ENCODE data around the gene FAM240B.

- no peak for TF ChIP-seq JUND (IDR thresholded peaks at IDR 0.05; ENCODE audit: low read depth, low read length)
- TF ChIP-seq FOXK2 (IDR thresholded peaks at IDR 0.05): no peak
- TF ChIP-seq EP300 (IDR thresholded peaks at IDR 0.05; ENCODE audit: borderline replicate concordance in 1 of 2, control insufficient read depth in 1 of 2, low read depth in 2 of 2, low read length in 2 of 2): no peak
- no peak for TF ChIP-seq TAF1 (IDR thresholded peaks at IDR 0.05; ENCODE audit: borderline replicate concordance, low read depth, low read length)
- no peak for TF ChIP-seq SRF (IDR thresholded peaks at IDR 0.05; ENCODE audit: low read depth in 2 of 2, low read length in 2 of 2)
- TF ChIP-seq NKRF (conservative IDR thresholded peaks at IDR 0.05): no peak
- TF ChIP-seq SP1 (IDR thresholded peaks at IDR 0.05; ENCODE audit: low read depth, low read length): no peak
- no peak for TF ChIP-seq JUNB (IDR thresholded peaks at IDR 0.05)
Measured at GRCh38 chr9:38671372-38671731, 48.6 kb downstream of the FAM240B start.
